ENCODE measurements around the gene PPL. TPM values are rescaled to one million over a fixed set of nuclear protein-coding genes. Genes with fewer than 3 reads are reported as not detected.
A peak's percentile ranks its signal among the peaks of the same experiment; 100 is the strongest.

PPL gene
- polyA plus RNA-seq, 4 donors: 27.8 to 34.6 (median 28.7) TPM

- no peak for DNase-seq (ENCODE audit: low read depth in 4 of 4, low spot score in 3 of 4)
Observed at GRCh38 chr16:4891097-4891885, 45.7 kb downstream of the PPL start.

GRCh38 chr16:4890686-4891085, 46.3 kb downstream of the PPL start:
- no peak for DNase-seq (ENCODE audit: low read depth in 4 of 4, low spot score in 3 of 4)

- DNase-seq (ENCODE audit: low read depth in 4 of 4, low spot score in 3 of 4): no peak
Observed at GRCh38 chr16:4890026-4890425, 46.9 kb downstream of the PPL start.

- no peak for DNase-seq (ENCODE audit: low read depth in 4 of 4, low spot score in 3 of 4)
Observed at GRCh38 chr16:4888428-4889135, 48.4 kb downstream of the PPL start.

DNA sequence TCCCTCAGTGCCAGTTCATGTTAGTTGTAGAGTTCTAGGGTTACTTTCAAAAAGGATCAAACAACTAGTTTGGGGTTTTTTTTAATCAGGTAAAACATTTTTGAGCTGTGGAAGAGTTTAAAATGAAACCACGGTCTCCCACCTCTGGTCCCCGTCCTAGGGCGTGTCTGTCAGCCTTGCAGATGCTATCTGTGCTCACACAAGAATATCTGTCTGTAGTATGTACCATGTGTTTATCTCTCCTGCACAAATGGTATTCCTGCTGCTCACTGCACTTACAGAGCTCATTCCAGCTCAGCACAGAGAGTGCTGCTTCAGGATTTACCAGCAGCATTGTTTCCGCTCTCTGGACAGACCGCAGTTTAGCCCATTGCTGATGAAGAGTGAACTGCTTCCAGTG, 50.8 kb downstream of the PPL start:
- DNase-seq (ENCODE audit: low read depth in 4 of 4, low spot score in 3 of 4): no peak

- no peak for DNase-seq (ENCODE audit: low read depth in 4 of 4, low spot score in 3 of 4)
Observed at GRCh38 chr16:4884972-4885874, 51.7 kb downstream of the PPL start.

- DNase-seq (ENCODE audit: low read depth in 4 of 4, low spot score in 3 of 4): no peak
Observed at GRCh38 chr16:4884209-4884608, 52.7 kb downstream of the PPL start.

DNA sequence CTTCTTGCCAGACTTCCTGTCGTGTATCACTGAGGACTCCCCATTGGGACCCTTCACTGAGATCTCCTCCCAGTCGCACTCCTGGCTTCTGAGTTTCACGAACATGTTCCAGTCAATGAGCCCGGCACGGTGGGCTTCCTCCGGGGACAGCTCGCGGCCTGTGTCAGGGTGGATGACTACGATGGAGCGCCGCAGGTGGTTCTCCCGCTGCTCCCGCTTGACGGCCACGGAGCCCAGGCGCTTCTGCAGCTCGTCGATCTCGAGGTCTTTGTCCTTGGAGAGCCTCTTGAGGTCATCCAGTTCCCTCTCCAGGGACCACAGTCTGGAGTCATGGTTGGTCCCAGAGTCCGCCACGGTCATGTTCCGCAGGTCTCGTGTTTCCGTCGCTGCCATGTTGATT, 53.4 kb downstream of the PPL start:
- DNase-seq (ENCODE audit: low read depth in 4 of 4, low spot score in 3 of 4): no peak

- peak in 1 of 4 donors; percentile 22 for DNase-seq (ENCODE audit: low read depth in 4 of 4, low spot score in 3 of 4)
Observed at GRCh38 chr16:4882633-4883285, 54.2 kb downstream of the PPL start.

- DNase-seq (ENCODE audit: low read depth in 4 of 4, low spot score in 3 of 4): peak; percentile 32 to 52 (median 50)
Observed at GRCh38 chr16:4882000-4882632, 54.8 kb downstream of the PPL start.

DNA sequence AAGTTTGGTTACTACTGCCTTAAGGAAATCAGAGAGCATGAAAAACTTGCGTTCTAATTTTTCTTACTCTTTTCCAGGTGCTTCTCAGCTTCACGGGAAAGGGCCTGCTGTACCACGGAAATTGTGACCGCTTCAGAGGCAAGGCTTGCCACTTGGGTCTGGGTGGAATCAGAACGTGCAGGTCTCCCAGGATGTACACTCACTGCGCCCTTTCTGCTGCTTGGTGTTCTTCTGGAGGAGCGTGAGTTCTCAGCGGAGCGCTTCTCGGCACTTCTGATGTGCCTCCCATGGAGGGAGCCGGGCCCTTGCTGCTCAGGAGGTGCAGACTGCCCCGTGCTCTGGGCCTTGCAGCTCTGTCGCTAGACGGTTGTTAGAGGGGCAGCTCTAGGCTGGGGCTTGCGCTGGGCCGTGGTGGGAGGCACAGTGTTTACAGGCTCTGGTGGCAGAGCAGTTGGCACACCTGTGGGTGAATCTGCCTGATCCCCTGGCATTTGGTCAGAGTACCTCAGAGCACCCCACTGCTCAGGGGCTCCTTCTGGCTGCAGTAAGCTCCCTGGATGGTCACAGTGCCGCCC, 56.9 kb downstream of the PPL start:
- DNase-seq (ENCODE audit: low read depth in 4 of 4, low spot score in 3 of 4): no peak

DNA sequence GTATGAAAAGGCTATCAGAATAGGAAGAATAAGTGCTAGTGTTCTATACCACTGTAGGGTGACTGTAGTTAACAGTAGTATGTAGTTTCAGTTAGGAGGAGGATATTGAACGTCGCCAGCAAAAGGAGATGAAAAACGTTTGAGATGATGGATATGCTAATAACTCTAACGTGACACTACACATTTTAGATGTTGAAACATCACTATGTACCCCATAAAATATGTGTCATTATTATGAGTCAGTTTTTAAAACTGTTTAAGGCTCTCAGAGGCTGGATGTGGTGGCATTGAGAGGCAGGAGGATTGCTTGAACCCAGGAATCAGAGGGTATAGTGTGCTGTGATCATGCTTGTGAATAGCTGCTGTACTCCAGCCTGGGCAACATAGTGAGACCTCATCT, 57.9 kb downstream of the PPL start:
- no peak for DNase-seq (ENCODE audit: low read depth in 4 of 4, low spot score in 3 of 4)

DNA sequence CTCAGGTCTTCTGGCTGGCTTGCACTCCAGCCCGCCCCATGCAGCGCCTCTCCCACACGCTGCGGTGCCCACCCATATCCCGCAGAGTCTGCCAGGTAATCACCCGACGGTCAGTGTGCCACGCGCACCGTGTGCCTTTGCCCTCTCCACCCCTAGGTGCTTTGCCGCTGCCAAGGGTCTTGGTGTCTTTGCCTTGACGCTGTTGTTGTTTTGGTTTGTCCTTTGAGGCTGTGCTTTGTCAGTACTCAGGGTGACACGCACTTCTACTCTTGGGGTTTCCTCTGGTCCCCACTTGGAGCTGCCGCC, 59.6 kb downstream of the PPL start:
- DNase-seq (ENCODE audit: low read depth in 4 of 4, low spot score in 3 of 4): no peak

- no peak for DNase-seq (ENCODE audit: low read depth in 4 of 4, low spot score in 3 of 4)
Observed at GRCh38 chr16:4876646-4877379, 60.1 kb downstream of the PPL start.

DNA sequence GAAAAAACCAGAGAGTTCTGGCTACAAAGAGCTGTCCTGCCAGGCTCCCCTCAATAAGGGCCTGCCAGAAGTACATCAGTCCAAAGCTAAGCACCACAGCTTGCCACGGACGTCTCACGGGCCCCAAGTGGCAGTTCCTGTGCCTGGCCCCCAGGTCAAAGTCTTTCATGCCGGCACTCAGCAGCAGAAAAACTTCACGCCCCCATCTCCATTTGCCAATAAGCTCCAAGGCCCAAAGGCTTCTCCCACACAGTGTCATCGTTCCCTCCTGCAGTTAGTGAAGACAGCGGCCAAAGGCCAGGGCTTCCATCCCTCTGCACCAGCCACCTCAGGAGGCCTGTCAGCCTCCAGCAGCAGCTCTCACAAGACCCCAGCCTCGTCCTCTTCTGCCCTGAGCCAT, 62.3 kb downstream of the PPL start:
- DNase-seq (ENCODE audit: low read depth in 4 of 4, low spot score in 3 of 4): no peak

GRCh38 chr16:4873091-4873490, 63.9 kb downstream of the PPL start:
- no peak for DNase-seq (ENCODE audit: low read depth in 4 of 4, low spot score in 3 of 4)

DNA sequence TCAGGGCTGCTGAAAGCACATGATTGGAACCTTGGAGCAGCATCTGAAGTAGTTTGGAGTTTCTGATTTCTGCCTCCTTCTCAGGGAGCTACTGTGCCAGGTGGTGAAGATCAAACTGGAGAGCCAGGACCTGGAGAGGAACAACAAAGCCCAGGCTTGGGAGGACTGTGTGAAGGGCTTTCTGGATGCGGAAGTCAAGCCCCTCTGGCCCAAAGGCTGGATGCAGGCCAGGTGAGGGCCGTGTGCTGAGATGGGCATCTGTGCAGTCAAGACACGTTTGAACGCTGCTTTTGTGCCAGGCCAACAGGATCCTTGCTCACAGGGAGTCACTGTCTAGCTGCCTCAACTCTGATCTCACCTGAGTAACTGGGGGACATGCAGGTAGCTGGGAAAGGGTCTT, 65.9 kb downstream of the PPL start:
- DNase-seq (ENCODE audit: low read depth in 4 of 4, low spot score in 3 of 4): no peak

- no peak for DNase-seq (ENCODE audit: low read depth in 4 of 4, low spot score in 3 of 4)
Observed at GRCh38 chr16:4870138-4870671, 66.7 kb downstream of the PPL start.

GRCh38 chr16:4869147-4869805, 67.7 kb downstream of the PPL start:
- DNase-seq (ENCODE audit: low read depth in 4 of 4, low spot score in 3 of 4): no peak

All from right renal pelvis (tissue), 4 donors.